ENCODE data around the gene MYO9B. TPM values are rescaled to one million over a fixed set of nuclear protein-coding genes. Genes with fewer than 3 reads are reported as not detected.
"Not testable (repeated sequence)": the region's sequence is repeated elsewhere in the genome, so short reads cannot be mapped to it uniquely, and the experiment has no call there.

MYO9B gene
- total RNA-seq, 1 donor from 2014 or later: 33.2 TPM

DNA sequence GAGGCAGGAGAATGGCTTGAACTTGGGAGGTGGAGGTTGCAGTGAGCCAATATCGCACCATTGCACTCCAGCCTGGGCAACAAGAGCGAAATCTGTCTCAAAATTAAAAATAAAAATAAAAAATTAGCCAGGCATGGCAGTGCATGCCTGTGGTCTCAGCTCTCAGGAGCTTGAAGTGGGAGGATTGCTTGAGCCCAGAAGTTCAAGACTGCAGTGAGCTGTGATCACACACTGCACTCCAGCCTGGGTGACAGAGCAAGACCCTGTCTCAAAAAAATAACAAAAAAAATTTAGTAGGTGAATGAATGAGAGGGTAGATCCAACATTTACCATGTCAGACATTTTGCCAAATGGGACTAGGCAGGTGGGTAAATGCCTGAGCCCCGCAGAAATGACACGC lies 31.4 kb downstream of the MYO9B start:
- intact Hi-C loops (cut with DNase I); ATAC-seq; DNase-seq (ENCODE audit: missing footprints): not testable (repeated sequence)

DNA sequence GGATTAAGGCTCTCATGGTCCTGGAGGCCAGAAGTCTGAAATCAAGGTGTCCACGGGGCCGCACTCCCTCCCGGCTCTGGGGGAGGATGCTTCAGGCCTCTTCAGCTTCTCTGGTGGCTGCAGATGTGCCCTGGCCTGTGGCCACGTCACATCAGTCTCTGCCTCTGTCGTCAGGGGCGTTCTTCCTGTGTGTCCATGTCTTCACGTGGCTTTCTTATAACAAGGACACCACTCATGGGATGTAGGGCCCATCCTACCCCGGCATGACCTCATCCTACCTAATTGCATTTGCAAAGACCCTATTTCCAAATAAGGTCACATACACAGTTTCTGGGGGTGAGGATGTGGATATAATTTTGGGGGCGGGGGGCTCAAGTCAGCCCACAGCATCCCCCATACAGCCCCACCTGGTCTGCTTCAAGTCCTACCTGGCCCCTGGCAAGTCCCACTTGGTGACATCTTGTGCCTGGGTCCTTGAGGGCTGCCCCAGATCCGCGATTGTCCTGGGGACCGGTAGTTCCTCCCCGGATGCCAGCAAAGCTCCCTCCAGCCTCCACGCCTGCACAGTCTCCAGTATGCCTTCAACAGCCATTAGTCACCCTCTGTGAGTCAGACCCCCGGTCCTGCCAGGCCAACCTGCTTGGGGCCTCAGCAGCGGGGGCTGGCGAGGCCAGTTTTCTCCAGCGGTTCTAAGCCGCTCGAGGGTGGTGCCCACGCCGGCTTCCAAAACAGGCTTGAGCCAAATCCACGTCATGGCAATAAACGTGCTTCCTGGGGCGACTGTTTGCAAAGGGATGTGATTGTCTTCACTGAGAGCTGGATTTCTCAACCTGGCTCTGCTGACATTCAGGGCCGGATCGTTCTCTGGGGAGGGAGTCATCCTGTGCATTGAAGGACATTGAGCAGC lies 32.2 kb downstream of the MYO9B start:
- intact Hi-C loops (cut with DNase I): no loop called here
- peak; percentile 79 for DNase-seq (ENCODE audit: missing footprints)
- peak; percentile 82 for ATAC-seq

DNA sequence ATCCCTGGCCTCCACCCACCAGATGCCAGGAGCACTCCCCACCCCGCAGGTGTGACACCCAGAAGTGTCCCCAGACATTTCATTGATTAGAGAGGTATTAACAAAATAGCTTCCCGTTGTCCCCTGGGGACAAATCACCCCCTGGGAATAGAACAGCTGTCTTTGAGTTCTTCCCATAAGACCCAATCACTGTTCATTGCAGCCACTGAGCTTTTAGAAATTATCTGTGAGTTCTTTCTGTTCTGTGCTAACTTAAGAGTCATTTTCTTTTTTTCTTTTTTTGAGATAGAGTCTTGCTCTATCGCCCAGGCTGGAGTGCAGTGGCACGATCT lies 32.8 kb downstream of the MYO9B start:
- DNase-seq (ENCODE audit: missing footprints) (no peak), ATAC-seq (no peak)
- intact Hi-C loops (cut with DNase I): no loop called here

DNA sequence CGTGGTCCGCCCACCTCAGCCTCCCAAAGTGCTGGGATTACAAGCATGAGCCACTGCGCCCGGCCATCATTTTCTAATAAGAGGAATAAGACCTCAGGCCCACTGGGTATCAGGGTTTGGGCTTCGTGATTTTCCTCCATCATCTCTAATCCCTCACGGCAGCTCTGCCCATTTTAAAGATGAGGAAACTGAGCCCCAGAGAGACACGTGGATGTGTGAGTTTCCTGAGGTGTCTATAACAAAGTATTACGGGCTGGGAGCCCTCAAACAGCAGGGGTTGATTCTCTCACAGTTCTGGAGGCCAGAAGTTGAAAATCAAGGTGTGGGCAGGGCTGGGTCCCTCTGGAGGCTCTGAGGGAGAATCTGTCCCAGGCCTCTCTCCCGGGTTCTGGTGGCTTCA lies 33.7 kb downstream of the MYO9B start:
- intact Hi-C loops (cut with DNase I): no loop called here

DNA sequence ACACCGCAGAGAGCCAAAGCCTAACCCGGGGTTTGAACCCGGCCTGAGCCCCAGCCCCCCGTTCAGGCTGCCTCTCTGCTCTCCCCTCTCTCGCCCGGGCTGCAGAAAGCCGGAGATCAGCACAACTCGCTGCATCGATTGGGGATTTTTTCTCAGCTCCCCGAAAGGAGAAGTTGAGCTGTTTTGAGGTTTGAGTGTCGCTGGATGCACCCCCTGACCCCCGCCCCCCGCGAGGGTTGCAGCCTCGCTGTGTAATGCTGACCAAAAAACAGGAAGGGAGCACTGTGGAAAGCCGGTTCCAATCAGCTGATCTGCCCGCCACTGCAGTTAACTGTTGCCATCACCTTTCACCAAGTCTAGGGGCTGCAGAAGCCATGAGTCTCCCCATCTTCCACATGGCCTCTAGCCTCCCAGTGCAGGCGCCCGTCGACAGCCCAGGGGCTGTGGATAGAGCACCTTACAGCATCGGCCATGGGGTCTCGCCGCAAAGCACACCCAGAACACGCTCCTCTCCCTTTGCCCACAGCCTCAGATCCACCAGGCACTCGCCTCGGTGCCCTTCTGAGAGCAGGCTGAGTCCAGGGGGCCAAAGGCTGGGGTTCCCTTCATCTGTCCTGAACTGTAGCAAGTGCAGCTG lies 34.5 kb downstream of the MYO9B start:
- DNase-seq (ENCODE audit: missing footprints): peak; percentile 88
- ATAC-seq: peak; percentile 32
- intact Hi-C loops (cut with DNase I): no loop called here

More for the DNA sequence above, 33.7 kb downstream of the MYO9B start:
- DNase-seq (ENCODE audit: missing footprints) (no peak), ATAC-seq (no peak)

DNA sequence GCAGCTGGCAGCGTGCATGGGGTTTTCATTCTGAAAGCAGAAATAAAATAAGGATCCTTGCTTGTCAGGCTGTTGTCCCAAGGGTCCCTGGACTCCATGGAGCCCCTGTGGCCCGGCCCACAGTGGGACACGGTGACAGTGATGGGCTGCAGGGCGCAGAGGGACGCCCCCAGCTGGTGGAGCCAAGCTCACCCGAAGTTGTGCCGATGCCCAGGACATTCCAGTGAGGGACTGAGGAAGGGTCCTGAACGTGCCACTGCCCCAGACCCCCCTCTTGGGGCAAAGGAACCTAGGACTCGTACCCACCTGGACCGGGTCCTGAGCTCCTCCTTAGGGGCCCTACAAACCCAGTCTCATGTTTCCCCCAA lies 35.0 kb downstream of the MYO9B start:
- ATAC-seq (no peak), DNase-seq (ENCODE audit: missing footprints) (no peak)
- intact Hi-C loops (cut with DNase I): no loop called here

DNA sequence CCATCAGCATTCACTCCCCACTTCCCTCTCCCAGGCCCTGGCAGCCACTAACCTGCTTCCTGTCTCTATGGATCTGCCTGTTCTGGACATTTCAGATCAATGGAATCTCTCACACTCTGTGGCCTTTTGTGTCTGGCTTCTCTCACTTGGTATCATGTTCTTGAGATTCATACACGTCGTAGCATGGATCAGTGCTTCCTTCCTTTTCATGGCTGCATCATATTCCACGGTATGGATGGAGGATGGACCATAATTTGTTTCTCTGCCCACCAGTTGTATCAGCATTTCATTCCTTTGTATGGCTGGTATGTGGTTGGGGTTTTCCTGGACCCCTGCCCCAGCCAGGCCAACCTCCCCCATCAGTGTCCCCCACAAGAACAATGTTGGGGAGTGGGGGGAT lies 36.2 kb downstream of the MYO9B start:
- ATAC-seq: no peak
- no peak for DNase-seq (ENCODE audit: missing footprints)
- intact Hi-C loops (cut with DNase I): no loop called here

DNA sequence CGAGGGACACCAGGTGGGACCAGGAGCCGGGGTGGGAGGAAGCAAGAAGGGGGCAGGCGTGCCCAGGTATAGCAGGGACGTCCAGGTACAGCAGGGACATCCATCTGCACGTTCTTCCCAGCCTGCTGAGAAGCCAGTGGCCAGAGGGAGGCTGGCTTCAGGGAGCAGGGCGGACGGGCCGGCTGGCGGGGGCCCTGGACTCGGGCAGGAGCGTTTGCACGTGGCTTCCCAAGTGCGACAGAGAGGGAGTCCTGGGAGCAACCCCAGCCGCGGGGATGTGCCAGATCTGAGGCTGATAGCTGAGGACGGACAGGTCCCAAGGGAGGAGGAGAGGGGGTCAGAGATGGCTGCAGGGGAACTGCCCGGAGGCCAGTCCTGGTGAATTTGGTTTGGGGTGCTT lies 36.7 kb downstream of the MYO9B start:
- ATAC-seq (no peak), DNase-seq (ENCODE audit: missing footprints) (no peak)
- intact Hi-C loops (cut with DNase I): no loop called here

DNA sequence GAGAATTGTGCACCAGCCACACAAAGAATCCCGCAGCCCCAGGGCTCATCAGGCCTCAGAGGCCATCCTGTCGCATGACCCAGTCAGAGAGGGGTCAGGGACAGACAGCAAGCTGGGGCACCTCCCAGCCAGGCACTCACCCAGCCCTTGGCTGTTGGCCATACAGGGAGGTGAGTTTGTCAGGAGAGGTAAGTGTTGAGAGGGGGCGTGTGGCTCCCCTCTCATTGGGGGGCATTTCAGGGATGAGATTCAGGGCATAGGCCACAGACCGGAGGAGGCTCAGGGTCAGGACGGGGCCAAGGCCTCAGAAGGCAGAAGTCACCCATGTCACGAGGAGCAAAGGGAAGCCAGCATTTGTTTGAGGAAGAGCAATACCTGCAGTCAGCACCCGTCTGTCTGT lies 37.1 kb downstream of the MYO9B start:
- no peak for DNase-seq (ENCODE audit: missing footprints)
- ATAC-seq: peak; percentile 15
- intact Hi-C loops (cut with DNase I): no loop called here

DNA sequence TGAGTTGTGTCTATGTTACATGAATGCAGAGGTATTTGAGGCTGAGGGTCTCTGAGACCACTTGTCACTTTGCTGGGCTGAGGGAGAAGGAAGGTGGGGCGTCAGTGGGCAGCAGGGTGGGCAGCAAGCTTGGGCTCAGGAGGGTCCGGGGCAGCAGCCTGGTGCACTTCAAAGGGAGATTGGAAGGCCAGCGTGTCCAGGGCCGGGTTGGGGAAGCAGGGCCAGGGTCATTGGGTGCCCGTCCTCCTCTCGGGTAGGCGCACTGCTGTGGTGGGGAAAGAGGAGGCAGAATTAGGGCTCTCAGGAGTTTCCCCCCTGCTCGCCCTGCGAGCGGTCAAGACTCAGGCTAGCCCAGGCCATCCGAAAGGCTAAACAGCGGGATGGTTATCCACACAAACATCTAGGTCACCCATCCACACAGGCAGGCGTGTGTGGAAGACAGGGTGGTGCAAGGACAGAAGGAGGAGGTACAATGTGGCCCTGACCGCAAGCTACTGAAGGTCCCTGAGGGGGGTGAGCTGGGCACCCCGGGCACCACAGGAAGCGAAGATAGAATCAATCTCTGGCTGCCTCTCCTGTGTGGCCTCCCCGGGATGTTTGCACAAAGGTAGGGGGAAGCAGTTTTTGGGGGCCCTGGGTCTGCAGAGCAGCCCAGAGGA lies 37.7 kb downstream of the MYO9B start:
- no peak for DNase-seq (ENCODE audit: missing footprints)
- intact Hi-C loops (cut with DNase I): no loop called here
- ATAC-seq: no peak

DNA sequence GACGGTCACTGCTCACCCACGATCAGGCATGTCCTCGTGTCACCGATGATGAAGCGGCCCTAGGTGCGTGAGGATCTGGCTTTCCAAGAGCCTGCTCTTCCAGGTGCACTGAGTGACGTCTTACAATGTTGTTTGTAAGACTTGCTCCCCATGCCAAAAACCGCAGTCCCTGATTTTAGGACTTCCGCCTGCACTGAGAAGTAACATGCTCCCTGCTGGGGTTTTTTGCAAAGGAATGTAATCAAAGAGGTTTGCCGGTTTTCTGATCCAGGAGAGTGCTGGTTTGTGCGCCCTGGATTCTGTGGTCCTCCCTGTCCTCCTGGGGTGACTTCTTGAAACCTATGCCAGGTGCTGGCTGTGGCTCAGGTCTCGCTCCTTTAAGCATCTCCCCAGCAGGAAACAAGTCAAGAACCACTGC lies 38.8 kb downstream of the MYO9B start:
- DNase-seq (ENCODE audit: missing footprints) (no peak), ATAC-seq (no peak)
- intact Hi-C loops (cut with DNase I): no loop called here

DNA sequence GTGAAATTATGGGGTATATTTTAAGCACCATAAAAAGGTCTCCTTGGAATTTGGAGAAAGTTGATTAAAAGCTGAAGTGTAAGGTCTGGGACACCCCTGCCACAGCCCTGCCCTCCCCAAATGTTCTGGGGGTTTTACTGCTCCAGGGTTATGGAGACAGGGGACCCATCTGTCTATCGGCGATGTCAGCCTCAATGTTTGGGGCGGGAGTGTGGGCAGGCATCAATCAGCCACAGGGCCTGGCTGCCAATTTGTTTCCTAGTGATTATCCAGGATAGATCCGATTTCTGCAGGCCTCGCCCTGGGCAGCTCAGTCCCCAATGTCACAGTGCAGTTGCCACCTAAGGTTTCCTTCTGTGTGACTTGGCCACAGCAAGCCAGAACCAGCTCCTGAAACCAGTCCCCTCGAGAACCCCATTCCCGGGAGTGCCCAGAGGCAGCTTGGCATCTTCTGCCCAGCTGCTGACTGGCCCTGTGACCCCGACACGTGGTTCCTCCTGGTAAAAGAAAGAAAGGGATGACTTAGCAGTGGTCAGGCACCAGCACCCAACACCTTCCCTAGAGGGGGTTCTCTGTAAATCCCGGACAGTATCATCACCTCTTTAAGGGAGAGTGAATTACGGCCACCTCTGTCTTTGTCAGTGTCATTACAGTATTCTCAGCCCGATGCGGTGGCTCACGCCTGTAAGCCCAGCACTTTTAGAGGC lies 41.6 kb downstream of the MYO9B start:
- ATAC-seq (no peak), DNase-seq (ENCODE audit: missing footprints) (no peak)
- intact Hi-C loops (cut with DNase I): no loop called here

DNA sequence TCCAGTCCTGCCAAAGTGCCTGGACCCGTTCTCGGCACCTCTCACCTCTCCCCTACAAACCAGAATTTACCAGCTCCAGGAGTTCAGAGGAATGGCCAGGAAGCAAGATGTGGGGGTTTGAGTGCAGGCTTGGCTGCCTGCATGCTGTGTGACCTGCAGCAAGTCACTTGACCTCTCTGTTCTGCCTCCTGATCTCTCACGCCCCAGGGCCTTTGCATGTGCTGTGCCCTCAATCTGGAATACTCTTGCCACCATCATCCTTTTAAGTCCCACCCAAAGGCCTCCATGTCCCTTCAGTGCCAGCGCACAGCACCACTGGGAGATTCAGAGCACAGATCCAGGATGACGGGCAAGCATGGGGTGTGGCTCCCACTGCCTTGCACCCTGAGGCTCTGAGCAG lies 43.4 kb downstream of the MYO9B start:
- DNase-seq (ENCODE audit: missing footprints): no peak

DNA sequence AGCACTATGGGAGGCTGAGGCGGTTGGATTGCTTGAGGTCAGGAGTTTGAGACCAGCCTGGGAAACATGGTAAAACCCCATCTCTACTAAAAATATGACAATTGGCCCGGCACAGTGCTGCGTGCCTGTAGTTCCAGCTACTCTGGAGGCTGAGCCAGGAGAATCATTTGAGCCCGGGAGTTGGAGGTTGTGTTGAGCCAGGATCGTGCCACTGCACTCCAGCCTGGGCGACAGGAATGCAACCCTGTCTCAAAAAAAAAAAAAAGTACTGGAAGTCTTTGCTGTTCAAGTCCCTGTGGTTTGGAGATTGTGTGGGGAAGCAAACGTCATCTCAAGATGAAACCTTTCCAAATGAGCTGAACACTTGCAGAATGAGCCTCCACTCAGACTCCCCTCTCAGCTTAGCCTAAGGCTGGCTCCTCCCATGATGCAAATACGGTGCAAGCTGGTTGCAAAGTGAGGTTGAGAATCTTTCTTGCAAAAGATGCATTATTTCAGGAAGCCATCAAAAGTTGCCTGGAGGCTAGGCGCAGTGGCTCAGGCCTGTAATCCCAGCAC lies 46.2 kb downstream of the MYO9B start:
- ATAC-seq (no peak), DNase-seq (ENCODE audit: missing footprints) (no peak)
- intact Hi-C loops (cut with DNase I): no loop called here

More for the DNA sequence above, 43.4 kb downstream of the MYO9B start:
- intact Hi-C loops (cut with DNase I): no loop called here
- no peak for ATAC-seq

DNA sequence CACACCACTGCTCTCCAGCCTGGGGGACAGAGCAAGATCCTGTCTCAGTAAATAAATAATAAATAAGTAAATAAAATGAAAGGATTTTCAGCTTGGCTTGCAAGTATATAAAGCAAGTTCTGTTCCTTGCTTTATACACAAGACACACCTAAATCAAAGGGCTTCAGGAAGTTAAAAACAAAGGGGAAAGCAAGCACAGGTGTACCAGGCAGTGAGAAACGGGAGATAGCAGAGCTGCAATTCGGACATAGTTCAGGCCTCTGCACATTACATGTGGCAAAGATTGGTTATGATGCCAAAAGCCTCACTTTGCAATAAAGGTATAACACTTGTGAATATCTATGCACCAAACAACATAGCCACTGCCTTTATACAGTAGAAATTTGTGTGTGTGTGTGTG lies 47.5 kb downstream of the MYO9B start:
- intact Hi-C loops (cut with DNase I): no loop called here
- DNase-seq (ENCODE audit: missing footprints): no peak
- ATAC-seq: no peak

DNA sequence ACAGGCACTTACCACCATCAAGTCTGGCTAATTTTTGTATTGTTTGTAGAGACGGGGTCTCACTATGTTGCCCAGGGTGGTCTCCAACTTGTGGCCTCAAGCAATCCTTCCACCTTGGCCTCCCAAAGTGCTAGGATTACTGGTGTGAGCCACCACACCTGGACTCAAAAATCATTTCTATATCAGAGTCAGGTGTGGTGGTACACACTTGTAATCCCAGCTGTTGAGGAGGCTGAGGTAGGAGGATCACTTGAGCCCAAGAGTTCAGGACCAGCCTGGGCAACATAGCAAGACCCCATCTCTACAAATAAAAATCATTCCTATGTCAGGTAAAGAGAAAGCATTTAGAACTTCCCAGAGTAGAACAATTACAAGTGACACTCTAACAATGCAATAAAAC lies 48.4 kb downstream of the MYO9B start:
- no peak for DNase-seq (ENCODE audit: missing footprints)
- intact Hi-C loops (cut with DNase I): no loop called here
- ATAC-seq: no peak

DNA sequence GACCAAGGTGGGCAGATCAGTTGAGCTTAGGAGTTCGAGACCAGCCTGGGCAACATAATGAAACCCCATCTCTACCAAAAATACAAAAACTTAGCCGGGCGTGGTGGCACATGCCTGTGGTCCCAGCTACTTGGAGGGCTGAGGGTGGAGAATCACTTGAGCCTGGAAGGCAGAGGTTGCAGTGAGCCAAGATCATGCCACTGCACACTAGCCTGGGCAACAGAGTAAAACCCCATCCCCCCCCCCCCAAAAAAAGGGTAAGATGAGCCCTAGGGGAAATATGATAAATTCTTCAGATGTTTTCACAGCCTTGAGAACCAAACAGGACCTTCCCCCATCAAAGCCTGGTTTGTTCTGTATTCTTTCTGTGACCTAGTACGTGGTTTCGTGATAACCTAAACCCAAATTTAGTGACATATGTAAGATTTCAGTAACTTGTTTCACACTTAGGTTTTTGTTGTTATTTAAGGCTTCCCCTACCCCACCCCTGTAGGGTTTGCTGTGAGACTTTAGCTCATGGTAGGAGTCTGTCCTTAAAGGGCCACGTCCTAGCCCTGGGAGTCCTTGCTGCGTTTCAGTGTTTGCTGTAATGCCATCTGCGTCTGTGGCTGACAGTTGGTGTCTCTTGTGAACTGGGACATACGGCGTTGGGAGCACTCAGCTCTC lies 49.6 kb downstream of the MYO9B start:
- intact Hi-C loops (cut with DNase I): no loop called here
- ATAC-seq (peak; percentile 11), DNase-seq (ENCODE audit: missing footprints) (no peak)

All from Right ventricle myocardium inferior (tissue), 1 donor.